DND-41 (cell line): ENCODE data around the gene OXCT1.

Source experiments
- ATAC-seq: fragments of 200-7000 bp; cut with Tn5 transposase; 3 replicates; pipeline ENCODE4 v1.9.1; 2021; ENCODE audit warnings: low read depth; ENCODE audit not compliant: insufficient read depth
- DNase-seq: peaks from one replicate; pipeline ENCODE4 v3.0.0-alpha.2; 2020
- H2AFZ ChIP-seq: 2 replicates; pipeline ENCODE4 v1.6.0; 2012; ENCODE audit warnings: low read depth, low read length
- H3K27ac ChIP-seq: 2 replicates; pipeline ENCODE4 v1.5.1; 2012; ENCODE audit warnings: low read length, inconsistent platforms
- H3K27me3 ChIP-seq: fragments of 200-600 bp; sonication (generic); 2 replicates; pipeline ENCODE4 v1.6.0; 2012; ENCODE audit warnings: low read length, mild to moderate bottlenecking, inconsistent platforms; ENCODE audit not compliant: insufficient read depth, poor library complexity
- H3K36me3 ChIP-seq: 2 replicates; pipeline ENCODE4 v1.5.1; 2012; ENCODE audit warnings: low read length, inconsistent platforms; ENCODE audit not compliant: insufficient read depth
- H3K4me1 ChIP-seq: 2 replicates; pipeline ENCODE4 v1.5.1; 2012; ENCODE audit warnings: mild to moderate bottlenecking, low read length; ENCODE audit not compliant: insufficient read depth
- H3K4me2 ChIP-seq: 2 replicates; pipeline ENCODE4 v1.6.0; 2012; ENCODE audit warnings: mild to moderate bottlenecking, moderate library complexity, low read length, inconsistent platforms; ENCODE audit not compliant: insufficient read depth
- H3K4me3 ChIP-seq, 2 experiments: fragments of 200-600 bp in 1 of 2; shearing (Covaris generic) in 1 of 2; 2 replicates each; pipeline ENCODE4 v1.5.1; 2012 to 2016; ENCODE audit warnings: inconsistent platforms in 2 of 2, low read length in 2 of 2, mild to moderate bottlenecking in 2 of 2, low read depth in 1 of 2, moderate library complexity in 1 of 2
- H3K79me2 ChIP-seq: 2 replicates; pipeline ENCODE4 v1.6.0; 2012; ENCODE audit warnings: low read length, inconsistent platforms; ENCODE audit not compliant: insufficient read depth
- H3K9ac ChIP-seq: 2 replicates; pipeline ENCODE4 v1.6.0; 2012; ENCODE audit warnings: low read depth, mild to moderate bottlenecking, inconsistent platforms, low read length, moderate library complexity
- H3K9me3 ChIP-seq: 2 replicates; pipeline ENCODE4 v1.5.1; 2012; ENCODE audit warnings: low read length, moderate library complexity, mild to moderate bottlenecking, inconsistent platforms; ENCODE audit not compliant: insufficient read depth, severe bottlenecking
- H4K20me1 ChIP-seq: 2 replicates; pipeline ENCODE4 v1.6.0; 2012; ENCODE audit warnings: low read length; ENCODE audit not compliant: insufficient read depth
- EZH2 ChIP-seq: IDR thresholded peaks from 3 replicates; pipeline ENCODE4 v1.6.1; 2012; ENCODE audit warnings: borderline replicate concordance, low read depth, mild to moderate bottlenecking, moderate library complexity, low read length, inconsistent platforms; ENCODE audit not compliant: severe bottlenecking
- TF ChIP-seq, protein P1 (sequence below): IDR thresholded peaks from 2 replicates; pipeline ENCODE4 v1.5.1; 2012; ENCODE audit warnings: borderline replicate concordance, low read length, moderate library complexity, mild to moderate bottlenecking; ENCODE audit not compliant: poor library complexity, severe bottlenecking; ENCODE audit errors: extremely low read depth

OXCT1 gene

DNA sequence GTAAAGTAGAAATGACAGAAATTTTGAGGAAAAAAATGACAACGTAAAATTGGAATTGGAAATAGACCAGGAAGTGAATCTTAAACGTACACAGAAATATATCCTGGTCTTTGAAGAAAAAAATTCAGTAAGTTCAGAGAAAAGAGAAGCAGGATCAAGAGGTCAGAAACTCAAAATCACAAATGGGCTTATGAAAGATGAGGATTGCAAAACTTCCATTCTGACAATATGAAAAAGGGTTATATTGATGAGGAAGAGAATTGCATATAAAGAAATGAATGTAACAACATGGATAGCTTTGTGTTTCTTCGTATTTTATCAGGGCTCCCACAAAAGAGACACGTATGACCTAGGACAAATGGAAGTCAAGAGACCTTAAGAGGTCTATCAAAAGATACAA lies 58.1 kb downstream of the OXCT1 start:
- Histone ChIP-seq H3K4me2 (no peak overlapping the region), H3K36me3 (peaks cover 13% of the 10 kb centered on the region), H3K27me3 (no peaks in the 10 kb centered on the region), H2AFZ (no peak overlapping the region), H3K4me3 (no peak overlapping the region), H3K9ac (no peak overlapping the region), H4K20me1 (peaks cover 3% of the 10 kb centered on the region; the same call in 1 of the 2 replicates), H3K4me1 (no peaks in the 10 kb centered on the region), H3K9me3 (no peaks in the 10 kb centered on the region), H3K27ac (no peak overlapping the region), H3K79me2 (peaks cover 23% of the 10 kb centered on the region)
- TF ChIP-seq, protein P1, sequence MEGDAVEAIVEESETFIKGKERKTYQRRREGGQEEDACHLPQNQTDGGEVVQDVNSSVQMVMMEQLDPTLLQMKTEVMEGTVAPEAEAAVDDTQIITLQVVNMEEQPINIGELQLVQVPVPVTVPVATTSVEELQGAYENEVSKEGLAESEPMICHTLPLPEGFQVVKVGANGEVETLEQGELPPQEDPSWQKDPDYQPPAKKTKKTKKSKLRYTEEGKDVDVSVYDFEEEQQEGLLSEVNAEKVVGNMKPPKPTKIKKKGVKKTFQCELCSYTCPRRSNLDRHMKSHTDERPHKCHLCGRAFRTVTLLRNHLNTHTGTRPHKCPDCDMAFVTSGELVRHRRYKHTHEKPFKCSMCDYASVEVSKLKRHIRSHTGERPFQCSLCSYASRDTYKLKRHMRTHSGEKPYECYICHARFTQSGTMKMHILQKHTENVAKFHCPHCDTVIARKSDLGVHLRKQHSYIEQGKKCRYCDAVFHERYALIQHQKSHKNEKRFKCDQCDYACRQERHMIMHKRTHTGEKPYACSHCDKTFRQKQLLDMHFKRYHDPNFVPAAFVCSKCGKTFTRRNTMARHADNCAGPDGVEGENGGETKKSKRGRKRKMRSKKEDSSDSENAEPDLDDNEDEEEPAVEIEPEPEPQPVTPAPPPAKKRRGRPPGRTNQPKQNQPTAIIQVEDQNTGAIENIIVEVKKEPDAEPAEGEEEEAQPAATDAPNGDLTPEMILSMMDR = no peak
- TF ChIP-seq EZH2 = no peak
- DNase-seq (no peak), ATAC-seq (no peak)

DNA sequence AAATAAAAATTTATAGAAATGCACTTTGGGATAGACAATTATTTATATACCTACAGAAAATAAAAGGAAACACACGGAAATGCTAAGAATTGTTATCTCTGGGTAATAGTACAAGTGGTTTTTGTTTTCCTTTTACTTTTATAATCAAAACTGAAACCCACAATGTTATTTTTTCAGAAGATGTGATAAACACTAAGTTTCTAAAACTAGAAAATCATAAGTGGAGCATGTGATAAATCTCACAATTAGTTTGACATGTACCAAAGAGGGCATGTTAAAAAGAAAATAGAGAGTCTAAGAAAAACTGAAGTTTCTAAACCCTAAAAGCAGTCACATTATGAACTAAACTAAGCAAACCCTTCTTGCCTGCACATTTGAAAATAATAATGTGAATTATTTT lies 61.1 kb downstream of the OXCT1 start:
- no peak for DNase-seq
- Histone ChIP-seq H3K9me3 (no peaks in the 10 kb centered on the region), H3K4me2 (no peak overlapping the region), H3K4me3 (no peak overlapping the region), H3K27me3 (no peaks in the 10 kb centered on the region), H3K36me3 (peaks cover 42% of the 10 kb centered on the region), H3K4me1 (no peaks in the 10 kb centered on the region), H3K27ac (no peak overlapping the region), H4K20me1 (peaks cover 3% of the 10 kb centered on the region; the same call in 1 of the 2 replicates), H3K9ac (no peak overlapping the region), H3K79me2 (peaks cover 18% of the 10 kb centered on the region), H2AFZ (no peak overlapping the region)
- ATAC-seq = no peak
- TF ChIP-seq, protein P1 = no peak
- TF ChIP-seq EZH2 = no peak

DNA sequence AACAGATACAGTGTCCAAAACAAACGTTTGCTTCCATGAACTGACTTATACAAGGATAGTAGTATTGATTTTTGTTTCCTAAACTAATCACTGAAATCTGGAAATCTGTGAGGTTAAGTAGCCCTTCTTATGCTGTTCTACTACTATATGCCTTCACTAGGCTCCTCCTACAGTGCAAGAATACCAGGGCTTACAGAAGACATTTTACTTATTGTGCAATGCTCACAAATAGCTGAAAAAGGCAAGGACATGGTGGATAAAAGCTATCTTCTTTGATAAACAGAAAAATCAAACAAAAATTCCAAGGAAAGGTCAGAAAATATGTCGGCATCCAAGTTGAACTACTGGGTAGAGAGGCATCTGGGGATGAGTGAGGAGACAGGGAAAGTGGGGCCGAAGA lies 61.9 kb downstream of the OXCT1 start:
- H3K4me3 ChIP-seq = no peak overlapping the region
- peaks cover 12% of the 10 kb centered on the region for H3K79me2 ChIP-seq
- ATAC-seq (no peak), DNase-seq (no peak)
- H4K20me1 ChIP-seq = peaks cover 3% of the 10 kb centered on the region; the same call in 1 of the 2 replicates
- no peaks in the 10 kb centered on the region for H3K27me3 ChIP-seq
- no peaks in the 10 kb centered on the region for H3K4me1 ChIP-seq
- no peak for TF ChIP-seq EZH2
- TF ChIP-seq, protein P1 = no peak
- no peak overlapping the region for H2AFZ ChIP-seq
- H3K9me3 ChIP-seq = no peaks in the 10 kb centered on the region
- H3K4me2 ChIP-seq = no peak overlapping the region
- H3K9ac ChIP-seq = no peak overlapping the region
- H3K27ac ChIP-seq = no peak overlapping the region
- peaks cover 48% of the 10 kb centered on the region for H3K36me3 ChIP-seq

DNA sequence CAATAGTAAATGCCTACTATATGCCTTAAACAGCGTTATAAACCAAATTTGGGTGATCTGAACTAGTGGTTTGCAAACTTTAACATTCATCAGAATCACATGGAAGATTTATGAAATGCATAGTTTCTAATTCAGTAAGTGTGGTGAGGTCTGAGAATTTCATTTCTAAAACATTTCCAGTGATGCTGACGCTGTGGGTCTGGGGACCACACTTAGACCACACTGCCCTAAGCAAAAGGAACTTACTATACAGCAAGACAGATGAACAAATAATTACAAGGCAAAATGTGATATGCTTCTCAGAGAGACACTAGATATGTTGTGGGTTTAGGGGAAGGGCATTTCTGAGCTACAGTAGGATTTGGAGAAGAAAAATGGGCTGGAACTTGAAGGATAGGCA lies 72.6 kb downstream of the OXCT1 start:
- no peaks in the 10 kb centered on the region for H3K9me3 ChIP-seq
- no peak for DNase-seq
- H3K36me3 ChIP-seq = peaks cover 70% of the 10 kb centered on the region
- no peaks in the 10 kb centered on the region for H3K27me3 ChIP-seq
- H3K4me3 ChIP-seq = no peak overlapping the region
- no peak overlapping the region for H3K27ac ChIP-seq
- H3K9ac ChIP-seq = no peak overlapping the region
- no peaks in the 10 kb centered on the region for H3K4me1 ChIP-seq
- no peak overlapping the region for H2AFZ ChIP-seq
- H4K20me1 ChIP-seq = no peaks in the 10 kb centered on the region
- no peak for TF ChIP-seq EZH2
- TF ChIP-seq, protein P1 = no peak
- ATAC-seq = no peak
- H3K79me2 ChIP-seq = no peaks in the 10 kb centered on the region
- H3K4me2 ChIP-seq = no peak overlapping the region
